Measurements from ENCODE around the gene AKR1E2. TPM values are rescaled to one million over a fixed set of nuclear protein-coding genes. Genes with fewer than 3 reads are reported as not detected.
"Not testable (repeated sequence)": the region's sequence is repeated elsewhere in the genome, so short reads cannot be mapped to it uniquely, and the experiment has no call there.

Gene AKR1E2
- total RNA-seq, 3 donors from 2014 or later: 3.8 to 7.9 (median 5.2) TPM

- DNase-seq (no peak), ATAC-seq (no peak)
- no peaks in the 10 kb centered on the region for H3K9me3 Mint-ChIP-seq
- H3K27me3 Mint-ChIP-seq (ENCODE audit: low read depth): peaks cover 16% of the 10 kb centered on the region
- no peaks in the 10 kb centered on the region for H3K4me1 Mint-ChIP-seq (ENCODE audit: low read depth)
- H3K36me3 Mint-ChIP-seq (ENCODE audit: insufficient read depth): no peaks in the 10 kb centered on the region
- H3K4me3 Mint-ChIP-seq: no peak overlapping the region
Measured at GRCh38 chr10:4804465-4804864, 21.5 kb upstream of the AKR1E2 start.

GRCh38 chr10:4806534-4806933 lies 19.5 kb upstream of the AKR1E2 start:
- Mint-ChIP-seq H3K4me1 (ENCODE audit: low read depth) (no peaks in the 10 kb centered on the region), H3K9me3 (no peaks in the 10 kb centered on the region), H3K36me3 (ENCODE audit: insufficient read depth) (no peaks in the 10 kb centered on the region), H3K4me3 (no peak overlapping the region), H3K27me3 (ENCODE audit: low read depth) (peaks cover 15% of the 10 kb centered on the region)
- ATAC-seq (no peak), DNase-seq (no peak)

GRCh38 chr10:4807761-4808507 lies 18.1 kb upstream of the AKR1E2 start:
- ATAC-seq: no peak
- peaks cover 21% of the 10 kb centered on the region for H3K27me3 Mint-ChIP-seq (ENCODE audit: low read depth)
- no peaks in the 10 kb centered on the region for H3K9me3 Mint-ChIP-seq
- no peak overlapping the region for H3K4me3 Mint-ChIP-seq
- no peaks in the 10 kb centered on the region for H3K4me1 Mint-ChIP-seq (ENCODE audit: low read depth)
- DNase-seq: no peak
- H3K36me3 Mint-ChIP-seq (ENCODE audit: insufficient read depth): no peaks in the 10 kb centered on the region

- ATAC-seq (no peak), DNase-seq (no peak)
- Mint-ChIP-seq H3K36me3 (ENCODE audit: insufficient read depth) (no peaks in the 10 kb centered on the region), H3K27me3 (ENCODE audit: low read depth) (peaks cover 16% of the 10 kb centered on the region), H3K4me1 (ENCODE audit: low read depth) (no peaks in the 10 kb centered on the region), H3K4me3 (no peak overlapping the region), H3K9me3 (no peaks in the 10 kb centered on the region)
Measured at GRCh38 chr10:4809156-4809555, 16.9 kb upstream of the AKR1E2 start.

- Mint-ChIP-seq H3K4me3 (no peak overlapping the region), H3K4me1 (ENCODE audit: low read depth) (no peaks in the 10 kb centered on the region), H3K27me3 (ENCODE audit: low read depth) (peaks cover 16% of the 10 kb centered on the region), H3K9me3 (no peaks in the 10 kb centered on the region), H3K36me3 (ENCODE audit: insufficient read depth) (no peaks in the 10 kb centered on the region)
- no peak for ATAC-seq
- DNase-seq: no peak
Measured at GRCh38 chr10:4810092-4810491, 15.9 kb upstream of the AKR1E2 start.

GRCh38 chr10:4812046-4812445 lies 14.0 kb upstream of the AKR1E2 start:
- ATAC-seq: no peak
- Mint-ChIP-seq H3K36me3 (ENCODE audit: insufficient read depth) (no peaks in the 10 kb centered on the region), H3K4me1 (ENCODE audit: low read depth) (no peaks in the 10 kb centered on the region), H3K27me3 (ENCODE audit: low read depth) (peaks cover 12% of the 10 kb centered on the region), H3K4me3 (no peak overlapping the region), H3K9me3 (no peaks in the 10 kb centered on the region)
- no peak for DNase-seq

- Mint-ChIP-seq H3K9me3 (no peaks in the 10 kb centered on the region), H3K4me1 (ENCODE audit: low read depth) (no peaks in the 10 kb centered on the region), H3K27me3 (ENCODE audit: low read depth) (peaks cover 12% of the 10 kb centered on the region), H3K36me3 (ENCODE audit: insufficient read depth) (no peaks in the 10 kb centered on the region), H3K4me3 (no peak overlapping the region)
- ATAC-seq (peak in 1 of 2 donors; percentile 34), DNase-seq (no peak)
Measured at GRCh38 chr10:4813023-4813422, 13.0 kb upstream of the AKR1E2 start.

- H3K27me3 Mint-ChIP-seq (ENCODE audit: low read depth): peaks cover 15% of the 10 kb centered on the region
- ATAC-seq: no peak
- no peaks in the 10 kb centered on the region for H3K9me3 Mint-ChIP-seq
- H3K36me3 Mint-ChIP-seq (ENCODE audit: insufficient read depth): no peaks in the 10 kb centered on the region
- no peak overlapping the region for H3K4me3 Mint-ChIP-seq
- no peaks in the 10 kb centered on the region for H3K4me1 Mint-ChIP-seq (ENCODE audit: low read depth)
- DNase-seq: no peak
Measured at GRCh38 chr10:4813496-4813895, 12.5 kb upstream of the AKR1E2 start.

- DNase-seq; ATAC-seq; H3K36me3 Mint-ChIP-seq (ENCODE audit: insufficient read depth); H3K9me3 Mint-ChIP-seq; H3K4me3 Mint-ChIP-seq; H3K4me1 Mint-ChIP-seq (ENCODE audit: low read depth): not testable (repeated sequence)
- H3K27me3 Mint-ChIP-seq (ENCODE audit: low read depth): peaks cover 19% of the 10 kb centered on the region
Measured at GRCh38 chr10:4815646-4816180, 10.3 kb upstream of the AKR1E2 start.

GRCh38 chr10:4816966-4817365 lies 9.0 kb upstream of the AKR1E2 start:
- DNase-seq: no peak
- Mint-ChIP-seq H3K27me3 (ENCODE audit: low read depth) (peaks cover 20% of the 10 kb centered on the region), H3K4me1 (ENCODE audit: low read depth) (no peaks in the 10 kb centered on the region)

GRCh38 chr10:4819067-4819466 lies 6.9 kb upstream of the AKR1E2 start:
- H3K27me3 Mint-ChIP-seq (ENCODE audit: low read depth): peaks cover 27% of the 10 kb centered on the region
- ATAC-seq: no peak
- no peaks in the 10 kb centered on the region for H3K4me1 Mint-ChIP-seq (ENCODE audit: low read depth)
- H3K4me3 Mint-ChIP-seq: no peak overlapping the region
- no peaks in the 10 kb centered on the region for H3K9me3 Mint-ChIP-seq
- no peaks in the 10 kb centered on the region for H3K36me3 Mint-ChIP-seq (ENCODE audit: insufficient read depth)
- DNase-seq: no peak

More at GRCh38 chr10:4816966-4817365, 9.0 kb upstream of the AKR1E2 start:
- H3K36me3 Mint-ChIP-seq (ENCODE audit: insufficient read depth): no peaks in the 10 kb centered on the region
- ATAC-seq: no peak
- no peaks in the 10 kb centered on the region for H3K9me3 Mint-ChIP-seq
- no peak overlapping the region for H3K4me3 Mint-ChIP-seq

GRCh38 chr10:4819707-4820106 lies 6.3 kb upstream of the AKR1E2 start:
- no peaks in the 10 kb centered on the region for H3K4me1 Mint-ChIP-seq (ENCODE audit: low read depth)
- ATAC-seq: no peak
- DNase-seq: no peak
- no peaks in the 10 kb centered on the region for H3K9me3 Mint-ChIP-seq
- H3K27me3 Mint-ChIP-seq (ENCODE audit: low read depth): peaks cover 27% of the 10 kb centered on the region
- no peaks in the 10 kb centered on the region for H3K36me3 Mint-ChIP-seq (ENCODE audit: insufficient read depth)
- H3K4me3 Mint-ChIP-seq: no peak overlapping the region

GRCh38 chr10:4820804-4821401 lies 5.1 kb upstream of the AKR1E2 start:
- ATAC-seq: no peak
- peaks cover 2% of the 10 kb centered on the region for H3K4me1 Mint-ChIP-seq (ENCODE audit: low read depth)
- H3K4me3 Mint-ChIP-seq: no peak overlapping the region
- peaks cover 35% of the 10 kb centered on the region for H3K27me3 Mint-ChIP-seq (ENCODE audit: low read depth)
- no peak for DNase-seq
- H3K36me3 Mint-ChIP-seq (ENCODE audit: insufficient read depth): no peaks in the 10 kb centered on the region
- no peaks in the 10 kb centered on the region for H3K9me3 Mint-ChIP-seq

GRCh38 chr10:4822208-4822607 lies 3.8 kb upstream of the AKR1E2 start:
- ATAC-seq: no peak
- no peak overlapping the region for H3K4me3 Mint-ChIP-seq
- no peaks in the 10 kb centered on the region for H3K9me3 Mint-ChIP-seq
- DNase-seq: no peak
- peaks cover 7% of the 10 kb centered on the region for H3K4me1 Mint-ChIP-seq (ENCODE audit: low read depth)
- H3K36me3 Mint-ChIP-seq (ENCODE audit: insufficient read depth): no peaks in the 10 kb centered on the region
- H3K27me3 Mint-ChIP-seq (ENCODE audit: low read depth): peaks cover 39% of the 10 kb centered on the region

GRCh38 chr10:4824791-4825310 lies 1.2 kb upstream of the AKR1E2 start:
- peaks cover 7% of the 10 kb centered on the region for H3K4me1 Mint-ChIP-seq (ENCODE audit: low read depth)
- no peaks in the 10 kb centered on the region for H3K9me3 Mint-ChIP-seq
- ATAC-seq (no peak), DNase-seq (no peak)
- H3K4me3 Mint-ChIP-seq: no peak overlapping the region
- H3K27me3 Mint-ChIP-seq (ENCODE audit: low read depth): peaks cover 42% of the 10 kb centered on the region
- H3K36me3 Mint-ChIP-seq (ENCODE audit: insufficient read depth): no peaks in the 10 kb centered on the region

Data from activated T-cell treated with anti-CD3 and anti-CD28 coated beads, Interleukin-2, amount 50 U/mL, for 4 hours (primary cell).